K562 (cell line): ENCODE results near the gene ARHGAP22.

ENCODE experiments used
- CTCF ChIP-seq, 3 experiments: IDR thresholded peaks in 2 of 3; conservative IDR thresholded peaks in 1 of 3; 2 replicates each; pipeline ENCODE4 v1.5.1; 2011 to 2012; ENCODE audit warnings: low read length in 3 of 3, mild to moderate bottlenecking in 3 of 3, control low read depth in 2 of 3, improper control_type of control experiment in 1 of 3, inconsistent platforms in 1 of 3, low read depth in 1 of 3, mixed read lengths in 1 of 3, moderate library complexity in 1 of 3; ENCODE audit not compliant: insufficient read depth in 2 of 3
- MEF2D ChIP-seq: conservative IDR thresholded peaks from 2 replicates; pipeline ENCODE4 v1.6.1; 2016; ENCODE audit warnings: low read depth, missing genetic modification characterization, missing compliant biosample characterization
- NR3C1 ChIP-seq: sonication (generic); formaldehyde crosslinking; IDR thresholded peaks from 2 replicates; pipeline ENCODE4 v1.8.1; 2022; ENCODE audit warnings: missing genetic modification reagents
- TF ChIP-seq, protein P1 (sequence below): sonication (generic); formaldehyde crosslinking; IDR thresholded peaks from 2 replicates; pipeline ENCODE4 v1.5.0; 2020; ENCODE audit warnings: missing genetic modification reagents

DNA sequence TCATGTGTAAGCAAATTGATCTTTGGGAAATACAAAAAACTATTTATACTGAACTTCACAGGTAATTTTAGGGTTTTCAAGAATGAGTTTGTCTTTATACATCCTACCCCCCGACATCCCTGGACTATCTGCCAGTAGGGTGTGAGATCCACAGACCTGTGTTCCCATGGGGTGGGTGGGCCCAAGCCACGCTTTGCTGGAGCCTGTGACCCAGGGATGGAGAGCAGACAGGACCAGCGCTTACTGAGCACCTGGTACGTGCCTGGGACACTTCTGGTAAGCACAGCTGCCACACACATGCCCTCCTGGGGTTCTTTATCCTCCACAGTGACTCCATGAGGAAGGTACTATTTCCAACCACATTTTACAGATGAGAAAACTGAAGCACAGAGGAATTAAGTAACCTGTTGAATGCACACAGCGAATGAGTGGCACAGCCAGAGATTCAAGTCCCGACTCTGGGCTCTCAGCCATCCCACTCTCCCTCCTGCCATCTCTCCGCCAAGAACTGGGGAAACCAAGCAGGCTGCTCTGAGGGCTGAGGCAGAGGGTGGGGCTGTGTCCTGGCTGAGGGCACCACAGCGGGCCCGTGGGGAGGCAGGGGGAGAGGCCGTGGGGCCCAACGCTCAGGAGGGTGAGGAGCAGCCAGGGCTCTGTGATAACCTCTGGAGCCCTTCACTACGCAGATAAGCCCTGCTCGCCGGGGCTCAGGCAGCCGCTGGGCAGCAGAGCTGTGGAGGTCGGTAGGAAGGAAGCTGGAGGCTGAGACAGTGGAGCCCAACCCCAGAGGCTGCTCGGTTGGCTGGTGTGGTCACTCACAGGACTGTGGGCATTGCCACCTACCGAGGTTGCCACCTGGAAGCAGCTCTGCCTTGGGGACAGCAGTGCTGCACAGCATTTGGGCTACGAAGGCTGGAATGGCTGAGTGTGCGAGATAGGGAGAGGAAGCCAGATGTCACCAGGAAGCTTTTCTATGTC, 124.2 kb downstream of the ARHGAP22 start:
- TF ChIP-seq CTCF (IDR thresholded peaks at IDR 0.05 in 2 of 3, conservative IDR thresholded peaks at IDR 0.05 in 1 of 3; ENCODE audit: insufficient read depth in 2 of 3, low read depth in 1 of 3, low read length in 3 of 3) (no peak), NR3C1 (CRISPR knock-in tag) (no peak), MEF2D (no peak)
- TF ChIP-seq, protein P1, sequence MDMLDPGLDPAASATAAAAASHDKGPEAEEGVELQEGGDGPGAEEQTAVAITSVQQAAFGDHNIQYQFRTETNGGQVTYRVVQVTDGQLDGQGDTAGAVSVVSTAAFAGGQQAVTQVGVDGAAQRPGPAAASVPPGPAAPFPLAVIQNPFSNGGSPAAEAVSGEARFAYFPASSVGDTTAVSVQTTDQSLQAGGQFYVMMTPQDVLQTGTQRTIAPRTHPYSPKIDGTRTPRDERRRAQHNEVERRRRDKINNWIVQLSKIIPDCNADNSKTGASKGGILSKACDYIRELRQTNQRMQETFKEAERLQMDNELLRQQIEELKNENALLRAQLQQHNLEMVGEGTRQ (CRISPR knock-in tag): no peak
